ENCODE measurements around the gene TENM4.

DNA sequence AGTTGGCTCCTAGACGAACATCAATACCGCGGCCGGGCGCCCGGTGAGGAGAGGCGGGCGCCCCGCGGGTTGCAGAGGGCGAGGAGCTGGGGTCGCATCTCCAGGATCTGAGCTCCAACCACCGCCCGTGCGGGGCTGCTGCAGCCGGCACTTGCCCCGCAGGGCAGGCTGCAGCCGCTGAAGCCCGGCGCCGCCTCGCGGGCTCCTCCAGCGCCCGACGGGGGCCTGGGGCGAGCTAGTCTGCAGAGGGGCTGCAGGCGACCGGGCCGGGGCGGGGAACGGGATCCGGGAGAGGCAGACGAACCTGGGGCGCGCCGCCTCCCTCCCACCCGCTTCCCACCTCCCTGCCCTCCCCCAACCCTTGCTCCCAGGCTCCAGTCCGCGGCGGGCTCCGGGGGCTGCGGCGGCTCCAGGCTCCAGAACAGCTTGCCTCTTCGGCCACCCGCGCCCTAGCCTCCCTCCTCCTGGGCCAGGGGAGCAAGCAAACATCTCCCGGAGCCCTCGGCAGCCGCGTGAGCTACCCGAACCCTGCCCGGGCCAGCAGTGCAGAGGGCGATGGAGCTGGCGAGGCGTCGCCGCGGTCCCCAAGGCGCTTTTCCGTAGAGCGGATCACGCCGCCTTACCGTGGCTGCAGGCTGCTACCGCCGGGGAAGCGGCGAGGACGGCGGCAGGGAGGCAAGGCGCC lies 802 bp downstream of the TENM4 start:
- TF ChIP-seq POLR2A (IDR thresholded peaks at IDR 0.05; ENCODE audit: low read length) (no peak), CTCF (IDR thresholded peaks at IDR 0.05) (no peak), BHLHE40 (IDR thresholded peaks at IDR 0.05; ENCODE audit: low read depth, low read length) (no peak), SMC3 (IDR thresholded peaks at IDR 0.05) (no peak), JUN (IDR thresholded peaks at IDR 0.05) (no peak), MAZ (IDR thresholded peaks at IDR 0.05; ENCODE audit: borderline replicate concordance, low read depth, low read length) (no peak), RAD21 (conservative IDR thresholded peaks at IDR 0.05 in 1 of 2, IDR thresholded peaks at IDR 0.05 in 1 of 2) (no peak)
